Measurements from ENCODE around the gene VPREB3. TPM values are rescaled to one million over a fixed set of nuclear protein-coding genes. Genes with fewer than 3 reads are reported as not detected.

Gene VPREB3
- polyA plus RNA-seq, 1 donor (not counting 4 experiments of a cell fraction or from before 2014, with no cell fraction given) = not detected

- no peaks in the 10 kb centered on the region for H3K9me1 ChIP-seq (ENCODE audit: control insufficient read depth, extremely low read depth, insufficient read depth, low read length)
- no peaks in the 10 kb centered on the region for H3K9me3 ChIP-seq (ENCODE audit: control insufficient read depth, low read depth, low read length)
- H3K27me3 ChIP-seq (ENCODE audit: control insufficient read depth, extremely low read depth, insufficient read depth, low read length) = no peaks in the 10 kb centered on the region
- no peak for TF ChIP-seq CTCF (optimal IDR thresholded peaks at IDR 0.05 in 1 of 3, IDR thresholded peaks at IDR 0.05 in 1 of 3, conservative IDR thresholded peaks at IDR 0.05 in 1 of 3; ENCODE audit: extremely low read depth in 1 of 3, insufficient read depth in 2 of 3, low read length in 3 of 3)
- no peak for TF ChIP-seq EZH2 (IDR thresholded peaks at IDR 0.05; ENCODE audit: low read length)
- H2AFZ ChIP-seq (ENCODE audit: control insufficient read depth, low read length) = no peak overlapping the region
- H3K27ac ChIP-seq (ENCODE audit: control insufficient read depth, insufficient read depth, low read length) = no peak overlapping the region
- H3K79me2 ChIP-seq (ENCODE audit: control insufficient read depth, insufficient read depth, low read length) = peaks cover 3% of the 10 kb centered on the region
- H3K9ac ChIP-seq (ENCODE audit: control insufficient read depth, extremely low read depth, insufficient read depth, low read length) = no peak overlapping the region
- no peaks in the 10 kb centered on the region for H4K20me1 ChIP-seq (ENCODE audit: control insufficient read depth, extremely low read depth, insufficient read depth, low read length)
- peaks cover 11% of the 10 kb centered on the region for H3K4me1 ChIP-seq (ENCODE audit: control insufficient read depth, extremely low read depth, insufficient read depth, low read length)
- H3K4me2 ChIP-seq (ENCODE audit: control insufficient read depth, extremely low read depth, insufficient read depth, low read depth, low read length) = no peak overlapping the region
- FAIRE-seq = no peak
- dilution Hi-C loops (cut with MboI; ENCODE audit: extremely low pct_ligation_motif_present, low sequenced_read_pairs) = no loop called here
- H3K36me3 ChIP-seq (ENCODE audit: control insufficient read depth in 2 of 2, extremely low read depth in 1 of 2, insufficient read depth in 2 of 2, low read length in 2 of 2) = no peaks in the 10 kb centered on the region
- H3K4me3 ChIP-seq (ENCODE audit: control insufficient read depth in 2 of 3, extremely low read depth in 1 of 3, insufficient read depth in 2 of 3, low read depth in 1 of 3, low read length in 3 of 3) = no peak overlapping the region
- DNase-seq (ENCODE audit: low read depth, low spot score) = no peak
Measured at GRCh38 chr22:23753385-23753784, 840 bp downstream of the VPREB3 start.

- Histone ChIP-seq H3K9ac (ENCODE audit: control insufficient read depth, extremely low read depth, insufficient read depth, low read length) (no peak overlapping the region), H3K4me1 (ENCODE audit: control insufficient read depth, extremely low read depth, insufficient read depth, low read length) (peaks cover 11% of the 10 kb centered on the region), H3K79me2 (ENCODE audit: control insufficient read depth, insufficient read depth, low read length) (peaks cover 3% of the 10 kb centered on the region), H3K4me2 (ENCODE audit: control insufficient read depth, extremely low read depth, insufficient read depth, low read depth, low read length) (no peak overlapping the region), H4K20me1 (ENCODE audit: control insufficient read depth, extremely low read depth, insufficient read depth, low read length) (no peaks in the 10 kb centered on the region), H3K9me1 (ENCODE audit: control insufficient read depth, extremely low read depth, insufficient read depth, low read length) (no peaks in the 10 kb centered on the region), H3K27me3 (ENCODE audit: control insufficient read depth, extremely low read depth, insufficient read depth, low read length) (no peaks in the 10 kb centered on the region), H3K9me3 (ENCODE audit: control insufficient read depth, low read depth, low read length) (no peaks in the 10 kb centered on the region), H3K27ac (ENCODE audit: control insufficient read depth, insufficient read depth, low read length) (no peak overlapping the region), H2AFZ (ENCODE audit: control insufficient read depth, low read length) (no peak overlapping the region), H3K36me3 (ENCODE audit: control insufficient read depth in 2 of 2, extremely low read depth in 1 of 2, insufficient read depth in 2 of 2, low read length in 2 of 2) (no peaks in the 10 kb centered on the region), H3K4me3 (ENCODE audit: control insufficient read depth in 2 of 3, extremely low read depth in 1 of 3, insufficient read depth in 2 of 3, low read depth in 1 of 3, low read length in 3 of 3) (no peak overlapping the region)
- dilution Hi-C loops (cut with MboI; ENCODE audit: extremely low pct_ligation_motif_present, low sequenced_read_pairs) = no loop called here
- FAIRE-seq (no peak), DNase-seq (ENCODE audit: low read depth, low spot score) (no peak)
- no peak for TF ChIP-seq EZH2 (IDR thresholded peaks at IDR 0.05; ENCODE audit: low read length)
- TF ChIP-seq CTCF (optimal IDR thresholded peaks at IDR 0.05 in 1 of 3, IDR thresholded peaks at IDR 0.05 in 1 of 3, conservative IDR thresholded peaks at IDR 0.05 in 1 of 3; ENCODE audit: extremely low read depth in 1 of 3, insufficient read depth in 2 of 3, low read length in 3 of 3) = no peak
Measured at GRCh38 chr22:23752750-23753149, 1.5 kb downstream of the VPREB3 start.
